ENCODE results near the gene CFAP20. TPM values are rescaled to one million over a fixed set of nuclear protein-coding genes. Genes with fewer than 3 reads are reported as not detected.

CFAP20 gene
- total and polyA plus RNA-seq, 2 experiments from 2014 or later = 61.1 to 81.7 TPM

DNA sequence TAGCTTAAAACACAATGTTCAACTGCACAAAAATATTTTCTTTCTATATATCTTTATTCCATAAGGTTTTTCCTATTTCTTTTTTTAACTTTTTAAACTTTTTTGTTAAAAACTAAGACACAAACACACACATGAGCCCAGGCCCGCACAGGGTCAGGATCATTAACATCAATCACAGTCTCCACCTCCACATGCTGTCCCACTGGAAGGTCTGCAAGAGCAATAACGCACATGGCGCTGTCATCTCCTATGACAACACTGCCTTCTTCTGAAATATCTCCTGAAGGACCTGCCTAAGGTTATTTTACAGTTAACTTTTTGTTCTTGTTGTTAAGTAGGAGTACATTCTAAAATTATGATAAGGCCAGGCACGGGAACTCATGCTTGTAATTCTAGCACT lies 4.1 kb downstream of the CFAP20 start (continued):
- TF ChIP-seq CTCF (conservative IDR thresholded peaks at IDR 0.05; ENCODE audit: low read depth in 2 of 2) = no peak
- no peak for TF ChIP-seq POLR2AphosphoS5 (IDR thresholded peaks at IDR 0.05; ENCODE audit: low read depth)
- no peak for TF ChIP-seq JUNB (IDR thresholded peaks at IDR 0.05; ENCODE audit: unreplicated experiment)
- TF ChIP-seq, protein P1, sequence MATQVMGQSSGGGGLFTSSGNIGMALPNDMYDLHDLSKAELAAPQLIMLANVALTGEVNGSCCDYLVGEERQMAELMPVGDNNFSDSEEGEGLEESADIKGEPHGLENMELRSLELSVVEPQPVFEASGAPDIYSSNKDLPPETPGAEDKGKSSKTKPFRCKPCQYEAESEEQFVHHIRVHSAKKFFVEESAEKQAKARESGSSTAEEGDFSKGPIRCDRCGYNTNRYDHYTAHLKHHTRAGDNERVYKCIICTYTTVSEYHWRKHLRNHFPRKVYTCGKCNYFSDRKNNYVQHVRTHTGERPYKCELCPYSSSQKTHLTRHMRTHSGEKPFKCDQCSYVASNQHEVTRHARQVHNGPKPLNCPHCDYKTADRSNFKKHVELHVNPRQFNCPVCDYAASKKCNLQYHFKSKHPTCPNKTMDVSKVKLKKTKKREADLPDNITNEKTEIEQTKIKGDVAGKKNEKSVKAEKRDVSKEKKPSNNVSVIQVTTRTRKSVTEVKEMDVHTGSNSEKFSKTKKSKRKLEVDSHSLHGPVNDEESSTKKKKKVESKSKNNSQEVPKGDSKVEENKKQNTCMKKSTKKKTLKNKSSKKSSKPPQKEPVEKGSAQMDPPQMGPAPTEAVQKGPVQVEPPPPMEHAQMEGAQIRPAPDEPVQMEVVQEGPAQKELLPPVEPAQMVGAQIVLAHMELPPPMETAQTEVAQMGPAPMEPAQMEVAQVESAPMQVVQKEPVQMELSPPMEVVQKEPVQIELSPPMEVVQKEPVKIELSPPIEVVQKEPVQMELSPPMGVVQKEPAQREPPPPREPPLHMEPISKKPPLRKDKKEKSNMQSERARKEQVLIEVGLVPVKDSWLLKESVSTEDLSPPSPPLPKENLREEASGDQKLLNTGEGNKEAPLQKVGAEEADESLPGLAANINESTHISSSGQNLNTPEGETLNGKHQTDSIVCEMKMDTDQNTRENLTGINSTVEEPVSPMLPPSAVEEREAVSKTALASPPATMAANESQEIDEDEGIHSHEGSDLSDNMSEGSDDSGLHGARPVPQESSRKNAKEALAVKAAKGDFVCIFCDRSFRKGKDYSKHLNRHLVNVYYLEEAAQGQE (IDR thresholded peaks at IDR 0.05; ENCODE audit: unreplicated experiment) = no peak
- no peak for TF ChIP-seq EZH2phosphoT487 (IDR thresholded peaks at IDR 0.05; ENCODE audit: unreplicated experiment)
- TF ChIP-seq NANOG (IDR thresholded peaks at IDR 0.05; ENCODE audit: borderline replicate concordance) = no peak
- TF ChIP-seq STAT1 (IDR thresholded peaks at IDR 0.05; ENCODE audit: unreplicated experiment) = no peak
- TF ChIP-seq CREB1 (CRISPR knock-in tag; IDR thresholded peaks at IDR 0.05; ENCODE audit: low read depth) = no peak
- TF ChIP-seq EZH2 (IDR thresholded peaks at IDR 0.05; ENCODE audit: low read depth, unreplicated experiment) = no peak
- no peak for TF ChIP-seq ZNF331 (CRISPR knock-in tag; IDR thresholded peaks at IDR 0.05; ENCODE audit: low read depth)

- peaks cover 40% of the 10 kb centered on the region for H3K4me1 Mint-ChIP-seq
These were observed 4.6 kb downstream of the CFAP20 start for GRCh38 chr16:58124601-58124915.

More at GRCh38 chr16:58124601-58124915, 4.6 kb downstream of the CFAP20 start:
- no peak for DNase-seq (ENCODE audit: low spot score)
- no peak overlapping the region for H3K4me3 Mint-ChIP-seq
- peaks cover 1% of the 10 kb centered on the region; the same call in 2 of the 3 replicates for H3K9me3 Mint-ChIP-seq
- TF ChIP-seq CREB1 (CRISPR knock-in tag; IDR thresholded peaks at IDR 0.05; ENCODE audit: low read depth) (no peak), EZH2 (IDR thresholded peaks at IDR 0.05; ENCODE audit: low read depth, unreplicated experiment) (no peak)
- Histone ChIP-seq H4K20me1 (replicated peaks; ENCODE audit: insufficient read depth) (peaks cover 63% of the 10 kb centered on the region), H3K4me3 (no peak overlapping the region), H3K36me3 (ENCODE audit: insufficient read depth) (no peaks in the 10 kb centered on the region; the same call in 1 of the 2 replicates), H3K4me1 (ENCODE audit: insufficient read depth) (peaks cover 26% of the 10 kb centered on the region), H3K9me2 (ENCODE audit: insufficient read depth) (no peaks in the 10 kb centered on the region), H3F3A (replicated peaks; ENCODE audit: low read depth) (no peaks in the 10 kb centered on the region), H2AFZ (no peak overlapping the region), H3K79me2 (replicated peaks; ENCODE audit: insufficient read depth) (peaks cover 86% of the 10 kb centered on the region), H3K27ac (ENCODE audit: low read depth) (no peak overlapping the region), H3K4me2 (no peak overlapping the region), H3K27me3 (ENCODE audit: insufficient read depth) (no peaks in the 10 kb centered on the region)
- no peak for ATAC-seq
- peaks cover 1% of the 10 kb centered on the region; the same call in 2 of the 3 replicates for H3K36me3 Mint-ChIP-seq (ENCODE audit: low read depth)
- H3K27me3 Mint-ChIP-seq (ENCODE audit: insufficient read depth, low read depth, poor library complexity) = peaks cover 4% of the 10 kb centered on the region
- no peak overlapping the region for H3K27ac Mint-ChIP-seq

Data from GM23338 (cell line).